Frontal cortex (tissue), 4 donors: ENCODE results near the gene PYCARD. TPM values are rescaled to one million over a fixed set of nuclear protein-coding genes. Genes with fewer than 3 reads are reported as not detected.
"Not testable (repeated sequence)": the region's sequence is repeated elsewhere in the genome, so short reads cannot be mapped to it uniquely, and the experiment has no call there.

Experiments used
- DNase-seq, 2 donors: peaks; one replicate each; pipeline ENCODE4 v3.0.0; 2012; ENCODE audit warnings: low spot score in 2 of 2
- FAIRE-seq: peaks from 2 replicates; lab custom pipeline; 2012; peaks lifted over from hg19 to GRCh38; lab: Jason Lieb, UNC
- small RNA-seq: library from RNA; depleted of rRNA; stranded (forward); fragments of <200 nt; gene quantifications from one replicate; pipeline ENCODE3, GENCODE V24; 2014
- total RNA-seq: library from RNA; depleted of rRNA; stranded (reverse); fragments of >200 nt; gene quantifications from one replicate; pipeline ENCODE4 v1.2.3, GENCODE V29; 2014
- donor health status: control.
- donor health status: control.
- donor health status: control.

The PYCARD gene
- total RNA-seq, 1 donor from 2014 or later = 1.6 TPM

GRCh38 chr16:31177136-31177535, 25.4 kb downstream of the PYCARD start:
- no peak for FAIRE-seq

GRCh38 chr16:31170048-31170447, 32.5 kb downstream of the PYCARD start:
- not testable (repeated sequence) for DNase-seq, FAIRE-seq

More at GRCh38 chr16:31177136-31177535, 25.4 kb downstream of the PYCARD start:
- DNase-seq = no peak

- FAIRE-seq (no peak), DNase-seq (no peak)
Measured at GRCh38 chr16:31168848-31169247, 33.7 kb downstream of the PYCARD start.

GRCh38 chr16:31167315-31167714, 35.2 kb downstream of the PYCARD start:
- FAIRE-seq (no peak), DNase-seq (no peak)

- FAIRE-seq (no peak), DNase-seq (no peak)
Measured at GRCh38 chr16:31157136-31157535, 45.4 kb downstream of the PYCARD start.

Small RNA genes within 50 kb of the gene (small RNA-seq; reads per million reads assigned to genes)
- gene AC009088.4 (not detected), gene NDUFA3P6 (not detected)

Other genes with a start within 250 kb of the PYCARD start
- gene SETD1A, start 245.0 kb downstream of the PYCARD start, total RNA-seq = 1.6 TPM
- gene HSD3B7, start 217.6 kb downstream of the PYCARD start, total RNA-seq = 2.0 TPM
- 11.4 TPM for gene STX1B, start 192.1 kb downstream of the PYCARD start, total RNA-seq
- gene STX4, start 169.2 kb downstream of the PYCARD start, total RNA-seq = 13.9 TPM
- gene ZNF668, start 128.5 kb downstream of the PYCARD start, total RNA-seq = 9.0 TPM
- gene ZNF646, start 128.3 kb downstream of the PYCARD start, total RNA-seq = 14.7 TPM
- gene PRSS53, start 113.8 kb downstream of the PYCARD start, total RNA-seq = 1.6 TPM
- gene VKORC1, start 108.0 kb downstream of the PYCARD start, total RNA-seq = 35.9 TPM
- 11.4 TPM for gene BCKDK, start 94.4 kb downstream of the PYCARD start, total RNA-seq
- gene KAT8, start 85.1 kb downstream of the PYCARD start, total RNA-seq = 47.7 TPM
- not detected for gene PRSS8, start 67.0 kb downstream of the PYCARD start, total RNA-seq
- 1.6 TPM for gene PRSS36, start 52.7 kb downstream of the PYCARD start, total RNA-seq
- gene FUS, start 22.6 kb downstream of the PYCARD start, total RNA-seq = 36.3 TPM
- 1.2 TPM for gene TRIM72, start 11.4 kb upstream of the PYCARD start, total RNA-seq
- 0.41 TPM for gene PYDC1, start 14.4 kb upstream of the PYCARD start, total RNA-seq
- 2.0 TPM for gene ITGAM, start 57.2 kb upstream of the PYCARD start, total RNA-seq
- 0.41 TPM for gene ITGAX, start 152.4 kb upstream of the PYCARD start, total RNA-seq
- gene ITGAD, start 190.6 kb upstream of the PYCARD start, total RNA-seq = not detected
- not detected for gene COX6A2, start 225.6 kb upstream of the PYCARD start, total RNA-seq
- 0.41 TPM for gene ZNF843, start 240.0 kb upstream of the PYCARD start, total RNA-seq